Cortex of kidney (tissue), 1 donor: ENCODE data around the gene POU5F1.
"Not testable (repeated sequence)": the region's sequence is repeated elsewhere in the genome, so short reads cannot be mapped to it uniquely, and the experiment has no call there.

Experiments
- DNase-seq: peaks from one replicate; lab custom pipeline; 2025; lab: John Stamatoyannopoulos, UW

Gene POU5F1

GRCh38 chr6:31165986-31166385 is 4.5 kb downstream of the POU5F1 start:
- DNase-seq = no peak

DNA sequence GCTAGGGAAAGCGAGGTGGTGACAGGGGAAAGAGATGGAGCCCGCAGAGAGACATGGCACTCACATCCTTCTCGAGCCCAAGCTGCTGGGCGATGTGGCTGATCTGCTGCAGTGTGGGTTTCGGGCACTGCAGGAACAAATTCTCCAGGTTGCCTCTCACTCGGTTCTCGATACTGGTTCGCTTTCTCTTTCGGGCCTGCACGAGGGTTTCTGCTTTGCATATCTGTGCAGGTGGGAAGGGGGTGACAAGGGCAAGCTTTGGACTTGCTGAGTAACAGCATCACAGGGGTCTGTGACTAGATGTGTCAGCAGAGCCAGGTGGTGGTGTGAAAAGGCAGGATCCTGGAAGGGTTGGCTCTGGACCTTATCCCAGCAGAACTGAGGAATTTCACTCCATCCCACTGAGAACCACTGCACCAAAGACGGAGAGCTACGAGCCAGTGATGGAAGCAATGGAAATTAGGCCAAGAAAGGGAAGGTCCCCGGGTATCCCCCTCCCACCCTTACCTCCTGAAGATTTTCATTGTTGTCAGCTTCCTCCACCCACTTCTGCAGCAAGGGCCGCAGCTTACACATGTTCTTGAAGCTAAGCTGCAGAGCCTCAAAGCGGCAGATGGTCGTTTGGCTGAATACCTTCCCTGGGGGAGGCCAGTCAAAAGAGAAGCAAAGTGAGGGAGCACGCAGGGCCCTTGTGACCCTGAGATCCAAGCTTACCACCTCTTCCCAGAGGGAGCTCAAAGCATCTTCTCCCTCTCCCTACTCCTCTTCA is 5.2 kb downstream of the POU5F1 start:
- DNase-seq = not testable (repeated sequence)

DNA sequence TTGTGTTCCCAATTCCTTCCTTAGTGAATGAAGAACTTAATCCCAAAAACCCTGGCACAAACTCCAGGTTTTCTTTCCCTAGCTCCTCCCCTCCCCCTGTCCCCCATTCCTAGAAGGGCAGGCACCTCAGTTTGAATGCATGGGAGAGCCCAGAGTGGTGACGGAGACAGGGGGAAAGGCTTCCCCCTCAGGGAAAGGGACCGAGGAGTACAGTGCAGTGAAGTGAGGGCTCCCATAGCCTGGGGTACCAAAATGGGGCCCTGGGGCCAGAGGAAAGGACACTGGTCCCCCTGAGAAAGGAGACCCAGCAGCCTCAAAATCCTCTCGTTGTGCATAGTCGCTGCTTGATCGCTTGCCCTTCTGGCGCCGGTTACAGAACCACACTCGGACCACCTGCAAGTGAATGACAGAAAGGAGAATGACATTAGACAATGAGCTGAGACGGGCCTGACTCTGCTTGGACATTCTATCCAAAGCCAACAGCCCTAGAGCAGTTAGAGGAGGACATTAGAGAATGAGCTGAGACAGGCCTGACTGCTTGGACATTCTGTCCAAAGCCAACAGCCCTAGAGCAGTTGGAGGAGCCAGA is 5.9 kb downstream of the POU5F1 start:
- DNase-seq = not testable (repeated sequence)

GRCh38 chr6:31163922-31164321 is 6.6 kb downstream of the POU5F1 start:
- DNase-seq = no peak

- no peak for DNase-seq
Measured at GRCh38 chr6:31162463-31163165, 7.9 kb downstream of the POU5F1 start.

GRCh38 chr6:31161216-31162126 is 9.0 kb downstream of the POU5F1 start:
- no peak for DNase-seq

DNA sequence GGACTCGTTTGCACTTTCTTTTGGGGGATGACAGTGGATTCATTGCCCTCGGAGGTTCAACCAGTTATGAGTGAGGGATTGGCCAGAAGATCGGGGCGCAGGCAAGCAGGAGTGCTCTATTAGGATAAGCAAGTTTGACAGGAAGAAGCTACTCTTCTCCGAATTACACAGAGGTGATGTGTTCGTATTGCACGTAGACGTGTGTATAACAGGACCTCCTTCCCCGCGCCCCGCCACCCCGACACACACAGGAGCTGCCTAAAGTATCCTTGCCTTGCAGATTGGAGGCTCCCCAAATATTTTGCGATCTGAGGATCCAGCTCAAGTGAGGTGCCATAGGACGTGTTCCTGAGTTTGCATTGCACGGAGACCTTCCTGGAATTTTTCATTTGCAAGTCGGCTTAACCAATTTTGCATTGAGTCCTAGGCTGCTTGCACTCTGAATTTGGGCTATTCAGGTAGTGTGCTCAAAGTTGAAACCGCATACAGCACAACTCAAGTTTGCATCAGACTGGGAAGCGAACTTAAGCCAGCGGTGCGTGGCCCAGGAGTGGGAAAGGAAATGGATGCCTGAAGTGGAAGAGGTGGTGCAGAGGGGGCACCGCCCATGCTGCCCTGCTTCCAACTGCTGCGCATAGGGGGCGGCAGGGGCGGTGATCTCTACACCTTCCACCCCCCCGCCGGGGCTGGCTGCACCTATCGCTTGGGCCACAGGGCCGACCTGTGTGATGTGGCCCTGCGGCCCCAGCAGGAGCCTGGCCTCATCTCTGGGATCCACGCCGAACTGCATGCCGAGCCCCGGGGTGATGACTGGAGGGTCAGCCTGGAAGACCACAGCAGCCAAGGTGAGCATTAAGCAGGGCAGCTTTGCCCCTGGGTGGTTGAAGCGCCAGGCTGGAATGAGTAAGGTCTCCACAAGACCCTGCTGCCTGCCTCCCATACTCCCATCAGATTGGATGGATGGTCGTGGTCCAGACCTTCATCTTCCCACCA is 11.3 kb downstream of the POU5F1 start:
- DNase-seq = no peak

DNA sequence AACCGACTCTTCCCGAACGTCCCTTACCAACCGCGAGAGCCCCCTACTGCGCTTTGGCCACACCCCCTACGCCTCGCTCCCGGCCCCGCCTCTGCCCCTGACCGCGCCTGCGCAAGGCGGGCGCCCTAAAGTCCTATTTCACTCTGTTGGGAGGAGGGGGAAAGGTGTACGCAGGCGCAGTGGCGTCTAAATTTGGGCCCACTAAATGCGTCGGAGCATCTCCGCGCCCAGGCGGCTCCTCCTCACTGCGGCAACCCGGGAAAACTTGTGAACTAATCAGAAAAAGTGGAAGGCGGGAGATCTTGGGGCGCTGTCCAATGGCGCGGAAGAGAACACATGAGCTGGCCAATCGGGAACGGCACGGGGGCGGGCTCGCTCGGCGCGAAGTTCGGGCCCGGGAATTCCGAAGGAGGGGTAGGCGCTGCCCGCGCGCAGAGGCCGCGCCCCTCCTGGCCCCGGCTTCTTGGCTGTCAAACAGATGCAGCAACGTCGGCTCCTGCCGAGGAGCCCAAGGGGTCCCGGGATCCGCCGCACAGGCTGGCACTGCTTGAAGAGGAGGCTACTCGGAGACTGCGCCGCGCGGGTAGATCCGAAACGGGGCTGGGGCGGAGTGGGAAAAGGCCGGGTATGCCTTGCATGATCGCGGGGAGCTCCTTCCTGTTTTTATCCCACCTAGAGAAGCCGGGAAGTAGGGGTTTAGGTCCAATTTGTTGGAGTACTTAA is 12.2 kb downstream of the POU5F1 start, which contains the start of gene TCF19:
Gene TCF19, plus strand, starts transcription at position 450 of the 723 bp plus-strand sequence. CDS start 881 bp downstream, outside the sequence.
- DNase-seq = peak; percentile 65

DNA sequence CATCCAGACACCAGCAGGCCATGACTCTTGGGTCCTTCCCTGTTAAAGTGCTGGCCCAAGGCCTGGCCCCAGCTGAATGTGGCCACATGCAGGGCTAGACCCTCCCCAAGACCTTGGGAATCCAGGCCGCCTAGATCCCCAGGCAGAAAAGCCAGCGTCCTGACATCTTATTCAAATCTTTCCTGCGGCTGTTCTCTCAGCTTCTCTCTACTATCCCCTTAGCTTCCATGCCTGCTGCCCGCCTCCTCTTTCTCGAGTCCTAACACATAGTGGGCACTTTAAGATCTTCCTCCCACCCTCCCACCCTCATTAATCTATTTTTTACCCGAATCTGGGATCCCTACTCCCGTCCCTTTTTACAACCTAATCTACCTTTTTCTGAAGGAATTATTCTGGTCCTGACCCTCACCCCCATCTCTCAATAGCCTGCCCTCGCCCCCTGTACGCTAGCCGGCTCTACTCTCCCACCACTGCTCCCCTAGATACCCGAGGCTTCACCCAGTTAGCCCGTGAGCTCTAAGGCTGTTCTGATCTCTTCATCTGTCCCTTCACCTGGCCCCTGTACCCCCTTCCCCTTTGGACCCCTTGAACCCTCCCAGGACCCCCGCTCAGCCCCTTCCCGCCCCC is 12.9 kb downstream of the POU5F1 start, which contains the start of gene CCHCR1:
Gene CCHCR1, minus strand, starts transcription at position 290 of the 627 bp plus-strand sequence. Its CDS starts 202 bp downstream, at position 88.
- DNase-seq = no peak

DNA sequence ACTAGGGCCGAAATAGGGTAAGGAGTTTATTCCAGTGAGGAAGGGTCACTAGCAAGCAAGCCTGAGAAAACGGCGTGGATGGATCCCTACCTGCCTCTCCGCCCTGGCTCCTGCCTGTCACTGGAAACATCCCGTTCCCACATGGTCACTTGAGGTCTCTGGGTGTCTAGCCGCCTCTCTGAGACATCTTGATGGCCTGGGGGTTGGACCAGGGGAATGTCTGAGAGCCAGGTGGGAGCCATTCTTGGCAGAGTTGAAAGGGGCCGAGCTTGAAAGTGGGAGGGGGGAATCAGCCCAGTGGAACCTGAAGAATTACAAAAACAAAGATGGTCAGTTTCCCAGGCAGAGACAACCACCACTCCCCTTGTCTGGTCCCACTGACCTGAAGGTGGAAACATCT is 13.8 kb downstream of the POU5F1 start:
- DNase-seq = no peak

DNA sequence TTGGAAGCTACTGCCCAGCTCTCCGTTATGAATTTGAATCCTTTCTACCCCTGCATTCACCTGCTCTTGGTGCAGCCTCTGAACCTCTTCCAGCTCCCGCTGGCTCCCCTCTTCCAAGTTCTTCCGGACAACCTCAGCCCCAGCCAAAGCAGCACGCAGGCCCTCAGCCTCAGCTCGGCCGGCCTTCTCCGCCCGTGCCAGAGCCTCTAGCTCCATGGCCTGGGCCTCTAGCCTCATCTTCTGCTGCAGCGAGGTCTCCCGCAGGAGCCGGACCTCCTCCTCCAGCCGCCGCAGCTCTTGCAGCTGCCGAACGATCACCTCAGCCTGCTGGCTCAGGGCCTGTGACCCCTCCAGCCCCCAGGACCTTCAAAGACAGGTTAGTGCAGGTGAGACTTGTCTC is 16.0 kb downstream of the POU5F1 start:
- DNase-seq = no peak

GRCh38 chr6:31152781-31153180 is 17.7 kb downstream of the POU5F1 start:
- DNase-seq = no peak

GRCh38 chr6:31149827-31150447 is 20.5 kb downstream of the POU5F1 start:
- no peak for DNase-seq

DNA sequence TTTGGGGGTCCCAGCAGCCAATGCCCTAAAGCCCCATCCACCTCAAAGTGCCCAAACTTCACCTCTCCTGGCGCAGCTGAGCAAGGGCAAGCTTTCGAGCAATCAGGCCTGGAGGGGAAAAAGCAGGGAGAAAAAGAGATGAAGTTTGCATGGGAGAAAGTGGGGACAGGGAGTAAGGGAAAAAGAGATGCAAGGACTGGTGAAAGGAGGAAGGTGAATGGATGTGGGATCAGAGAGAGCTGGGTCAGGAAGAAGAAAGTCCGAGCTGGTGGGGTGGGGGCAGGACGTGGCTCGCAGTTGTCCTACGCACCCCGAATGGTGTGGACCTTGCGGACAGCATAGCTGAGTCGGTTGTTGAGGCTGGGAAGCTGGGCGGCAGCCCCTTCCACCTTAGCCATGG is 25.1 kb downstream of the POU5F1 start:
- DNase-seq = no peak

DNA sequence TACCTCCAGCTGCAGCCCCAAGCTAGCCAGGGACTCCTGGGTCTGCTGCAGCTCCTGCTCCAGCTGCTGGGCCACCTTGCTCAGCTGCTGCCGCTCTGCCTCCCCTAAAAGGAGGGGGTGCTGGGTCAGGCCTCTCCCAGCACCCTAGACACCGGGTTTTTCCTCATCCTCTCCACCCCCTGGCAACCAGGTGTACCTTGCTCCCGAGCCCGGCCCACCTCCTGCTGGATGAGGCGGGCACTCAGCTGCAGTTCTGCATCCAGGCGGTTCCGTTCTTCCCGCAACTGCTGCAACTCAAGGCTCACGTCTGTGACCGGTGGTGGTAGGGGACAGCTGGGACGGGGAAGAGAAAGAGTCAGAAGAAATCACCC is 25.5 kb downstream of the POU5F1 start:
- no peak for DNase-seq

GRCh38 chr6:31144296-31144969 is 26.0 kb downstream of the POU5F1 start:
- DNase-seq = no peak

GRCh38 chr6:31143148-31143547 is 27.3 kb downstream of the POU5F1 start:
- no peak for DNase-seq

DNA sequence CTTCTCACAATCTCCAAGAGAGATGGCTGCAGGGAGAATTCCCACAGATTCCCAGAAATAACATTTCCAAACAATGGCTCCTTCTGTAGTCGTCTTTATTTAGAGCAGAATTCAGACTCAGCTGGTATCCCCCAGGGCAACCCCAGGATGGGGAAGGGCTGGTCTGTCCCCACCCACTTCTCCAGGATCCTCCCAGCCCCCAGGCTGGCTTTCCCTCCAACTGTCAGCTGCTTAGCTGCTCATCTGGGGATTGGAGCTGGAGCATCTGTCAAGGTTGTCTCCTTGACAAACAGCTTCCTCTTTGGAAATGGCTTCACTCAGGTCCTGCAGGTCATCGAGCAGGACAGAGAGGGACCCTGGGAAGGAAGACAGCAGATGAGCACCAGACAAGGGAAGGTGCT is 28.1 kb downstream of the POU5F1 start:
- no peak for DNase-seq
